Endodermal cell (in vitro differentiated cells): Measurements from ENCODE around the gene GOLGA1. TPM values are rescaled to one million over a fixed set of nuclear protein-coding genes. Genes with fewer than 3 reads are reported as not detected.

Experiments used
- DNase-seq: peaks from one replicate; pipeline ENCODE4 v3.0.0-alpha.2; 2017
- H3K27ac ChIP-seq: 2 replicates; pipeline ENCODE4 v1.5.1; 2013; ENCODE audit warnings: mild to moderate bottlenecking, low read depth, low read length, moderate library complexity
- H3K27me3 ChIP-seq: 2 replicates; pipeline ENCODE4 v1.6.1; 2013; ENCODE audit warnings: mild to moderate bottlenecking, low read length, moderate library complexity; ENCODE audit not compliant: insufficient read depth, control insufficient read depth, poor library complexity, severe bottlenecking
- H3K36me3 ChIP-seq: 2 replicates; pipeline ENCODE4 v1.7.0; 2013; ENCODE audit warnings: mild to moderate bottlenecking, low read length, moderate library complexity; ENCODE audit not compliant: control insufficient read depth, insufficient read depth
- H3K4me1 ChIP-seq: one replicate; pipeline ENCODE4 v1.7.0; 2013; ENCODE audit warnings: low read length; ENCODE audit not compliant: control insufficient read depth, insufficient read depth
- H3K4me3 ChIP-seq: 2 replicates; pipeline ENCODE4 v1.5.1; 2013; ENCODE audit warnings: mild to moderate bottlenecking, low read length, moderate library complexity
- H3K9ac ChIP-seq: 2 replicates; pipeline ENCODE4 v1.6.1; 2013; ENCODE audit warnings: mild to moderate bottlenecking, low read length, moderate library complexity; ENCODE audit not compliant: poor library complexity, severe bottlenecking; ENCODE audit errors: extremely low read depth
- H3K9me3 ChIP-seq: 2 replicates; pipeline ENCODE4 v1.6.1; 2013; ENCODE audit warnings: mild to moderate bottlenecking, low read length, moderate library complexity; ENCODE audit not compliant: control insufficient read depth
- H3K27ac Mint-ChIP-seq: 2 replicates; pipeline ENCODE4 v1.8.0; 2020; ENCODE audit warnings: mixed read lengths
- H3K27me3 Mint-ChIP-seq: 2 replicates; pipeline ENCODE4 v1.8.0; 2021; ENCODE audit warnings: mild to moderate bottlenecking, mixed read lengths; ENCODE audit not compliant: insufficient read depth
- H3K36me3 Mint-ChIP-seq: 2 replicates; pipeline ENCODE4 v1.8.0; 2020; ENCODE audit warnings: low read depth, mixed read lengths
- H3K4me1 Mint-ChIP-seq: 2 replicates; pipeline ENCODE4 v1.8.0; 2020; ENCODE audit warnings: mixed read lengths
- H3K4me3 Mint-ChIP-seq: 2 replicates; pipeline ENCODE4 v1.8.0; 2020; ENCODE audit warnings: mild to moderate bottlenecking, moderate library complexity, mixed read lengths
- H3K9me3 Mint-ChIP-seq: 2 replicates; pipeline ENCODE4 v1.8.0; 2020; ENCODE audit warnings: mild to moderate bottlenecking, mixed read lengths
- WGBS, 2 experiments: methylation state at CpG; one replicate each; pipeline versions ENCODE4 v1.1.5 to v1.1.7; 2013; ENCODE audit warnings: missing lambda C conversion rate in 2 of 2, mixed read lengths in 1 of 2; ENCODE audit not compliant: insufficient coverage in 1 of 2, insufficient read length in 1 of 2; 5-methylcytosine and 5-hydroxymethylcytosine counted together
- total RNA-seq, 2 donors: library from RNA; stranded (reverse); fragmentation: NEBNext Ultra II Directional in 1 of 2; extraction: Animal tissue kit (Norgen Biotek cat#: 25700) in 1 of 2; gene quantifications; 2 replicates in 1 of 2; 3 replicates in 1 of 2; pipeline ENCODE4 v1.2.1, GENCODE V29; 2021
- TF ChIP-seq, protein P1 (sequence below): fragments of 200-600 bp; sonication (generic); conservative IDR thresholded peaks from 2 replicates; pipeline ENCODE4 v1.5.0; 2021; ENCODE audit warnings: antibody characterized with exemption, mild to moderate bottlenecking

The GOLGA1 gene
- total RNA-seq, 2 donors from 2014 or later: 8.8 to 13.2 TPM

DNA sequence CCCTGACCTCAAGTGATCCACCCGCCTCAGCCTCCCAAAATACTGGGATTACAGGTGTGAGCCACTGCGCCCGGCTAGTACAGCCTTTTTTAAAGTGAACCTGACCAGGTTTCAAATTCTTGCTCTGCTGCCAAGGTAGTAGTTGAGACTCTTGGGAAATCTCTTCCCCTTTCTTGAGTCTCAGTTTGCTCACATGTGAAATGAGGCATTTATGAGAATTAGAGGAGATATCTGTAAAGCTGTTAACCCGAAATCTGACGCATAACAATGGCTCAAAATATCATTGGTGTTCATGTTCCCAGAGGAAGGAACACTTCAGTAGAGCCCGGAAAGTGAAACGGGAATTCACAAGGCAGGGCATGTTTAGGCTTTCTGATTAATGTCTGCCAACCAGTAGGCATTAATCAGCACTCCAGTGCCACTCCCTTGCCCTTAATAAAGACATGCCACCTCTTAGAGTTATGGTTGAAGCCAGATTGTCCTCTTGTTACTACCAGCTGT, 77.5 kb downstream of the GOLGA1 start:
- no peak overlapping the region for H3K27ac Mint-ChIP-seq
- TF ChIP-seq, protein P1, sequence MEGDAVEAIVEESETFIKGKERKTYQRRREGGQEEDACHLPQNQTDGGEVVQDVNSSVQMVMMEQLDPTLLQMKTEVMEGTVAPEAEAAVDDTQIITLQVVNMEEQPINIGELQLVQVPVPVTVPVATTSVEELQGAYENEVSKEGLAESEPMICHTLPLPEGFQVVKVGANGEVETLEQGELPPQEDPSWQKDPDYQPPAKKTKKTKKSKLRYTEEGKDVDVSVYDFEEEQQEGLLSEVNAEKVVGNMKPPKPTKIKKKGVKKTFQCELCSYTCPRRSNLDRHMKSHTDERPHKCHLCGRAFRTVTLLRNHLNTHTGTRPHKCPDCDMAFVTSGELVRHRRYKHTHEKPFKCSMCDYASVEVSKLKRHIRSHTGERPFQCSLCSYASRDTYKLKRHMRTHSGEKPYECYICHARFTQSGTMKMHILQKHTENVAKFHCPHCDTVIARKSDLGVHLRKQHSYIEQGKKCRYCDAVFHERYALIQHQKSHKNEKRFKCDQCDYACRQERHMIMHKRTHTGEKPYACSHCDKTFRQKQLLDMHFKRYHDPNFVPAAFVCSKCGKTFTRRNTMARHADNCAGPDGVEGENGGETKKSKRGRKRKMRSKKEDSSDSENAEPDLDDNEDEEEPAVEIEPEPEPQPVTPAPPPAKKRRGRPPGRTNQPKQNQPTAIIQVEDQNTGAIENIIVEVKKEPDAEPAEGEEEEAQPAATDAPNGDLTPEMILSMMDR: no peak
- no peaks in the 10 kb centered on the region for H3K27me3 ChIP-seq
- no peaks in the 10 kb centered on the region for H3K9me3 Mint-ChIP-seq
- H3K36me3 Mint-ChIP-seq: peaks cover 31% of the 10 kb centered on the region
- no peaks in the 10 kb centered on the region for H3K9me3 ChIP-seq
- H3K4me1 Mint-ChIP-seq: peaks cover 23% of the 10 kb centered on the region
- H3K27ac ChIP-seq: no peak overlapping the region
- no peak overlapping the region for H3K4me3 Mint-ChIP-seq
- H3K27me3 Mint-ChIP-seq: no peaks in the 10 kb centered on the region
- H3K4me3 ChIP-seq: no peak overlapping the region
- H3K9ac ChIP-seq: no peak overlapping the region
- 94 to 97% methylated on average over 7 of the region's 7 CpGs for WGBS, 2 experiments
- peaks cover 2% of the 10 kb centered on the region for H3K4me1 ChIP-seq
- peaks cover 27% of the 10 kb centered on the region for H3K36me3 ChIP-seq
- no peak for DNase-seq

DNA sequence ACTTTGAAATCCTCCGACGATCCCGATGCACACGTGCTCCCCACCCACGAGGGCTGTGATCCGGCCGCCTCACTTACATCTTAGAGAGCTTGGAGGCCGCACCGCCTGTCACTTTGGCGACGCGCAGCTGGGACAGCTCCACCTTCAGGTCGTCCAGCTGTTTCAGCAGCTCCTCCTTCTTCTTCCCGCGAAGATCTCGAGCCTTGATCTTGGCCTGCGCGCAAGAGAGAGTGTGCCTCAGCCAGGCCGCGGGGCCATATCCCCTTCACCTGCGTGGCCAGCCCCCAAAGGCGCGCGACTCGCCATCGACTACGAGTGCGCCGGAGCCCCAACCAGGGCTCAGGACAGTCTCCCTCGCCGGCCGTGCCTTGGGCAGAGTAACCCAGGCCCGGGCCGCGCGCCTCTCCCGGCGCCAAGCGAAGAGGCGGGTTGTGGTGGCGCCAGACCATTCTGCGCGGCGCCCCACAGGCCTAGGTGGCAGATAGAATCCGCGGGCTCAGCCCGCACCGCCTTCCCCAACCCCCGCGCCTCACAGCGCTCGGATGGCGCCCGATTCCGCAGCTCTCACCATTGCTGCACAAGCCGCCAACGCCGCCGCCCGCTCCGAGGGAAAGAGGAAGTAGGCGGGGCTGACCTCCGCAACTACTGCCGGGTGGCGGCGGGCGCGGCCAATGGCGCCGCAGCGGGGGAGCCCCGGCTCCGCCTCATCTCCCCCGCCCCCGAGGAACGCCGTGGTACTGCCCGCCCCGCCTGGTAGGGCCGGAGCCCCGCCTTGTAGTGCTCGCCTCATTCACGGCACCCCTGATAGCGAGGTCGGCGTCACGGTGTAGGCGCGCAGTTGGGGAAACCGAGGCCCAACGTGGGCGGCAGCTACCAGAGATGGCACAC, 79.3 kb downstream of the GOLGA1 start, which contains the start of the genes ARPC5L and RPL35:
TSS of gene ARPC5L (plus strand) at position 789 of the 888 bp plus-strand sequence. CDS start 7,161 bp downstream, outside the sequence.
TSS of gene RPL35 (minus strand) at position 616 of the 888 bp plus-strand sequence. CDS start at position 571, 45 bp downstream.
- peak within 1 kb of the TSS; percentile 91 for H3K9ac ChIP-seq
- WGBS, 2 experiments: 0% methylated on average over 54 to 92 of the region's 92 CpGs
- H3K4me3 ChIP-seq: peak within 1 kb of the TSS; percentile 95
- Mint-ChIP-seq H3K4me3 (peak within 1 kb of the TSS; percentile 95), H3K36me3 (peaks cover 45% of the 10 kb centered on the region), H3K27me3 (no peaks in the 10 kb centered on the region), H3K9me3 (no peaks in the 10 kb centered on the region), H3K4me1 (peaks cover 6% of the 10 kb centered on the region), H3K27ac (peak within 1 kb of the TSS; percentile 98)
- TF ChIP-seq, protein P1: peak; percentile 59
- H3K4me1 ChIP-seq: peaks cover 2% of the 10 kb centered on the region
- peak; percentile 96 for DNase-seq
- H3K27me3 ChIP-seq: no peaks in the 10 kb centered on the region
- H3K27ac ChIP-seq: peak within 1 kb of the TSS; percentile 98
- H3K9me3 ChIP-seq: no peaks in the 10 kb centered on the region
- peaks cover 42% of the 10 kb centered on the region for H3K36me3 ChIP-seq

DNA sequence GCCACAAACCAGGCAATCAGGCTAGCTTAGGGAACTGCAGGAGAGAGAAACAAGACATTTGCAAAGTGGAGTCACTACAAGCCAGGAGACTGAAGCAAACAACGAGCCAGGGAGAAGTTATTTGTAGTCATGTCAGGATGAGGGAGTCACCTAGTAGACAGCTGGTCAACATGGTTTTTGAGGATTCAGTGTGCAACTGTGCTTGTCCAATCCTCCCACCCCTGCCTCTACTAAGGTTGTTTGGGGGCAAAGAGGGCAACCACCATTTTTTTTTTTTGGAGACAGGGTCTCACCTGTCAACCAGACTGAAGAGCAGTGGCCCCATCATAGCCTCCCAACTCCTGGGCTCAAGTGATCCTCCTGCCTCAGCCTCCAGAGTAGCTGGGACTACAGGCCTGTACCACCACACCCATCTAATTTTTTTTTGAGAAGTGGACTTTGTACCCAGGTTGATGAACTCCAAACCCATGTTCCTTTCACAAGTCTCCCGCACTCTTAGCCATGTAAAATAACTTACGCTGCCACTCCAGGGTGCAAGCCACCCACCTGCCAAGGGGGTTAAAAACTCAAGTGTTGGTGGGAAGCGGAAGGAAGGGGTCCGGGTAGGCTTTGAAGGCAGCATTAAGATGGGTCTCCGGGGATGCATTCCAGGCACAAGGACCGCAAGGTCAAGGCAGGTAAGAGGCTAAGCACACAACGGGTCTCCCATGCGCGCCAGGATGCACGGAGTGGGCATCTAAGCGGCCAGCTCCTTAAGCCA, 80.1 kb downstream of the GOLGA1 start:
- peaks cover 45% of the 10 kb centered on the region for H3K36me3 Mint-ChIP-seq
- Histone ChIP-seq H3K27ac (peak overlapping the region; percentile 98), H3K36me3 (peaks cover 42% of the 10 kb centered on the region), H3K4me3 (peak overlapping the region; percentile 95), H3K9me3 (no peaks in the 10 kb centered on the region), H3K4me1 (peaks cover 2% of the 10 kb centered on the region), H3K9ac (peak overlapping the region; percentile 91), H3K27me3 (no peaks in the 10 kb centered on the region)
- peak overlapping the region; percentile 93 for H3K27ac Mint-ChIP-seq
- H3K4me1 Mint-ChIP-seq: peaks cover 6% of the 10 kb centered on the region
- TF ChIP-seq, protein P1: no peak
- DNase-seq: no peak
- H3K27me3 Mint-ChIP-seq: no peaks in the 10 kb centered on the region
- 11 to 13% methylated on average over 10 to 12 of the region's 12 CpGs for WGBS, 2 experiments
- no peaks in the 10 kb centered on the region for H3K9me3 Mint-ChIP-seq
- H3K4me3 Mint-ChIP-seq: peak overlapping the region; percentile 95
